NCI-H146 treated with DMSO at 0.1 percent for 48 hours (cell line): ENCODE data around the gene VAV2.
A peak's percentile ranks its signal among the peaks of the same experiment; 100 is the strongest.

Source experiments
- DNase-seq: peaks from one replicate; lab custom pipeline; 2025; ENCODE audit not compliant: unreplicated experiment; lab: John Stamatoyannopoulos, UW

The VAV2 gene, protein sequence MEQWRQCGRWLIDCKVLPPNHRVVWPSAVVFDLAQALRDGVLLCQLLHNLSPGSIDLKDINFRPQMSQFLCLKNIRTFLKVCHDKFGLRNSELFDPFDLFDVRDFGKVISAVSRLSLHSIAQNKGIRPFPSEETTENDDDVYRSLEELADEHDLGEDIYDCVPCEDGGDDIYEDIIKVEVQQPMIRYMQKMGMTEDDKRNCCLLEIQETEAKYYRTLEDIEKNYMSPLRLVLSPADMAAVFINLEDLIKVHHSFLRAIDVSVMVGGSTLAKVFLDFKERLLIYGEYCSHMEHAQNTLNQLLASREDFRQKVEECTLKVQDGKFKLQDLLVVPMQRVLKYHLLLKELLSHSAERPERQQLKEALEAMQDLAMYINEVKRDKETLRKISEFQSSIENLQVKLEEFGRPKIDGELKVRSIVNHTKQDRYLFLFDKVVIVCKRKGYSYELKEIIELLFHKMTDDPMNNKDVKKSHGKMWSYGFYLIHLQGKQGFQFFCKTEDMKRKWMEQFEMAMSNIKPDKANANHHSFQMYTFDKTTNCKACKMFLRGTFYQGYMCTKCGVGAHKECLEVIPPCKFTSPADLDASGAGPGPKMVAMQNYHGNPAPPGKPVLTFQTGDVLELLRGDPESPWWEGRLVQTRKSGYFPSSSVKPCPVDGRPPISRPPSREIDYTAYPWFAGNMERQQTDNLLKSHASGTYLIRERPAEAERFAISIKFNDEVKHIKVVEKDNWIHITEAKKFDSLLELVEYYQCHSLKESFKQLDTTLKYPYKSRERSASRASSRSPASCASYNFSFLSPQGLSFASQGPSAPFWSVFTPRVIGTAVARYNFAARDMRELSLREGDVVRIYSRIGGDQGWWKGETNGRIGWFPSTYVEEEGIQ

DNA sequence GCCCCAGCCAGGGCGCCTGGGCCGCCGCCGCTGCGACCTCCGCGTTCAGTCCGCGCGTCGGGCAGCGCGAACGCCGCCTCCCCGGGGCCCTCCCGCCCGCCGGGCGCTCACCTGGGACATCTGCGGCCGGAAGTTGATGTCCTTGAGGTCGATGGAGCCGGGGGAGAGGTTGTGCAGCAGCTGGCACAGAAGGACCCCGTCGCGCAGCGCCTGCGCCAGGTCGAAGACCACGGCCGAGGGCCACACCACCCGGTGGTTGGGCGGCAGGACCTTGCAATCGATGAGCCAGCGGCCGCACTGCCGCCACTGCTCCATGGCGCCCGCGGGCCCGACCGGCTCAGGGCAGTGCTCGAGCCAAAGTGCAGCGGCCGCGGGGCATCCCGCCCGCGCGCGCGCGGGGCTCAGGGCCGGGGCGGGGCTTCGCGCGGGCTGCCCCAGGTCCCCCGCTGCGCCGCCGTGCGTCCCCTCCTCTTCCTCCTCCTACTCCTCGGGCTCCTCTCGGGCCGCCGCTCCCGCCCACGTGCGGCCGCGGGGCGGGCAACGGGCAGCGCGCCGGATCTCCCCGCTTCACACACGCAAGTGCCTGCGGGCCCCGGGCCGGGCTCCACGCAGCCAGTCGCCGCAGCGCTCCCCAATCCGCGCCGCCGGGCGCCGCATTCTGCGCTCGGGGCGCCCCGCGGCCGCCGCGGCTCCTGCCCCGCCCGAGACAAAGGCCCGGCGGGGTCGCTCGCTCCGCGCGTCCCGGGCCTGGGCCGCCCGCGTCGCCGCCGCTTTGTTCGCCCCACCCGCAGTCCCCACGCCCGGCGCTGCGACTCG is at the start of gene VAV2:
Gene VAV2 (minus strand): TSS at position 361 of the 816 bp plus-strand sequence. CDS start 46 bp downstream, at position 315.
- DNase-seq = peak; percentile 30

DNA sequence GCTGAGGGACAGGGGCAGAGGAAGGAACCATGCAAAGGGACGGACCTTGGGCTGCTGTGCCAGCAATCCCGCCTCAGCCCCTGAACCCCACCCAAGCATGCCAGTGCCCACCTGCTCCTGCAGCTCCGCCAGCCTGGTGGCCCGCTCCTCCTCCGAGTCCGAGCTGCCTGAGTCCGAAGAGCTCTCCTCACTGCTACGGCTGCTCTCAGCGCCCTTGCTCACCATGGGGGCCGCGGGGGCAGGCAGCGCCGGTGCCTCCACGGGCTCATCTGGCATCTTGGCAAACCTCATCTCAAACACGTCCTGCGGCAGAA is 49.5 kb upstream of the VAV2 start:
- DNase-seq = no peak

DNA sequence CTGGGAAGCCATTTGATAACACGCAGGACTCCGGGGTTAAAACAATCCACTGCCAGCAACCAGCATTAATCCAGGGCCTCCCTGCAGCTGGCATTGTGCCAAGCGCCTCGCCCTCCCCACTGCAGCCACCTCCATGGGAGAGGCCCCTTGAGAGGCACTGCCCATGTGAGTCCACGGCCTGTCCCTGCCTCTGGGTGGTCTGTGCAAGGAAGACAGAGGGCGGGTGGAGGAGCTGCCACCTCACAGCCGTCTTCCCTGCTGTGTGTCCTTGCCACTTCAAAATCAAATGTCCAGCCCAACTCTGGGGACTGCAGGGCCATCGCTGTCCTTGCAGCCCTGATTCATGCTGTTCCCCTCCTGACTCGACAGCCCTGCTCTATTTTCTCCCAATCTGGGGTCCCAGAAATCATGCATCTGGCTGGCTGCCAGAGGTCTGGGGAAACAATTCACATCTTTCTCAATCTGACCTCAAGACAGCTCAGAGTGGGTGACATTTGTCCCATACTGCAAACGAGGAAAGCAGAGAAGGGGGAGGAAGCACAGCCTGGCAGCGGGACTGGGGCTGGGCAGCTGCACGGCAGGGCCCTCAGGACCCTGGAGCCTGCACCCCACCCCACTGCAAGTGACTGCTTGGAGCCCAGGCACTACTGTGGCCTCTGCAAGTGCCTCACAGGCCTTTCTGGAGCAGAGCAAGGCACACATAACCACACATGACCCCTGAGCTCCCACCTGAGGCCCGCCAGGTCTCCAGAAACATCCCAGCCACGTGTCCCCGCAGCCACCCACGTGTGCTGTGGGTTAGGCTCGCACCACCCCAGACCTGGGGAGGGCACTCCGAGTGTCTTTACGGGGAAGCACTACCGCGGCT is 48.9 kb upstream of the VAV2 start:
- no peak for DNase-seq

DNA sequence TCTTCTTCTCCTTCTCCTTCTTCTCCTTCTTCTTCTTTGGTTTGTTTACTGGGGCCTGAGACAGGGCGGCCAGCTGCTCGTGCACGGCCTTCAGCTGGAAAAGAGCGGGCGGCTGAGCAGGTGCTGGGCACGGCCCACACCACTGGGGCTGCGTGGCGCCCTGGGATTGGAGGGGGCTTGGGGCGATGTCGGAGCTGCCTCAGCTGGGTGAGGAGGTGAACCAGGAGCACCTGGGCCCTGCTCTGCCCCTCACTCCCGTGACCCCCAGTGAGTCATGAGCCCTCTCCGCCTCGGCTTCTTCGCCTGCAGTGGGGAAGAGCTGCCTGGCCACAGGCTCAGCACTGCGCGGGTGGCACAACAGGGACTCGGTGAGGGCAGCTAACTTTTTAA is 48.0 kb upstream of the VAV2 start:
- DNase-seq = no peak

DNA sequence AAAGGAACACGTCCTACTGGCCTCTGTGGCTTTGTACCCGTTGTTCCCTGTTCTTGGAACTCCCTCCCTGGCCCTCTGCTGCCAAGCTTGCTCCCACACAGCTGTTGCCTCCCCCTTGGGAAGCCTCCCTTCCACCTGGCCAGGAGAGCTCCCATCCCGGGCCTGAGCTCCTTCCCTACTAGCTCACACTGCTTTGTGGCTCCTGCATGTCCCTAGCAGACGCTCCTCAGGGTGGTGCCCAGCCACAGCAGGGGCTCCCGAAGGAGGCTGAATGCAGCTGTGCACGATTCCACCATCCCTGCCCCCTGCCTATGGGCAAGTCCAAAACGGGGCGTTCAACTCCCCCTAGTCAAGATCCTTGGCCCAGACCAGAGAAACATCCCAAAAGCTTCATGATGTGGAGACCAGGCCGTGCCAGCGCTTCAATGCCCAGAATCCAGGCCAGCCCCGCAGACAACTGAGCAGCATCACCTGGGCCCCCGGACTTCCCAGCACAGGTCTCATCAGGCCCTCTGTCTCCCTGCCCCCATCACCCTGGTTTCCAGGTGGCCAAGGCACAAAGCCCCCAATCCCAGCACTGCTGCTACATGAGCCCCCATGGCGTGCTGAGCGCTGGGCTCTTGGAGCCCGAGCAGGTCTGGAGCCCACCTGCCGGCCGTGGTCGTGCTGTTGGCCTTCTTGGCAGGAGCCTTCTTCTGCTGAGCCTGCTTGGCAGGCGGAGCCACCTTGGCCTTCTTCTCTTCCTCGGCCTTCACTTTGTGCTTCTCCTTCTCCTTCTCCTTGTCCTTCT is 47.5 kb upstream of the VAV2 start:
- no peak for DNase-seq

DNA sequence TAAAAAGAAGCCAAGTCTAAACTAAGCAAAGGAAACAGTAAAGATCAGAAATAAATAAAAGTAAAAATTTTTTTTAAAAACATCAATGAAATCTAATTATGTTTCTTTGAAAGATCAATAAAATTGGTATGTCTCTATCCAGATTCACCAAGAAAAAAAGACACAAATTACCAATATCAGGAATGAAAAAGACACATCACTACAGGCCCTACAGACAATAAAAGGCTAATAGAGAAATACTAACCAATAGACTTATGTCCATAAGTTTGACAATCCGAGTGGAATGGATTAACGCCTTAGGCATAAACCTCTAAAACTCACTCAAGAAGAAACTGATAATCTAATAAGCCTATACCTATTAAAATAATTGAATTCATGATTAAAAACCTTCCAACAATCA is 45.5 kb upstream of the VAV2 start:
- DNase-seq = no peak

DNA sequence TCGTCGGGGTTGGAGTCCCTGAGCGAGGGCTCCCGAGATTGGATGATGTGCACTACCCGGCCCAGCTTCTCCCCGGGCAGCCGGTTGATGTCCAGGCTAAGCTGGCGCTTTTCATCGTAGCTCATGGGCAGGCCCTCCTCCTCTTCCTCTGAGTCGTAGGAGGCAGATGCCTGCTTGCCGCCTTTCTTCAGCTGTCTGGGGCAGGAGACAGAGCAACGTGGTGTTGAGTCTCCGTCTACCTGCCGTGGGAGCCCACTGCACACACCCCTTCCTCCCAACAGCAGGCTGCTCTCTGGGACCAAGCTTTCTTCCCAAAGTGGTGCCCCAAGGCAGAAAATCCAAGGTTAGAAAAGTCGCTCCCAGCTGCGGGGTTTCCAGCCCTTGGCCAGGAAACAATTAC is 44.0 kb upstream of the VAV2 start:
- no peak for DNase-seq

DNA sequence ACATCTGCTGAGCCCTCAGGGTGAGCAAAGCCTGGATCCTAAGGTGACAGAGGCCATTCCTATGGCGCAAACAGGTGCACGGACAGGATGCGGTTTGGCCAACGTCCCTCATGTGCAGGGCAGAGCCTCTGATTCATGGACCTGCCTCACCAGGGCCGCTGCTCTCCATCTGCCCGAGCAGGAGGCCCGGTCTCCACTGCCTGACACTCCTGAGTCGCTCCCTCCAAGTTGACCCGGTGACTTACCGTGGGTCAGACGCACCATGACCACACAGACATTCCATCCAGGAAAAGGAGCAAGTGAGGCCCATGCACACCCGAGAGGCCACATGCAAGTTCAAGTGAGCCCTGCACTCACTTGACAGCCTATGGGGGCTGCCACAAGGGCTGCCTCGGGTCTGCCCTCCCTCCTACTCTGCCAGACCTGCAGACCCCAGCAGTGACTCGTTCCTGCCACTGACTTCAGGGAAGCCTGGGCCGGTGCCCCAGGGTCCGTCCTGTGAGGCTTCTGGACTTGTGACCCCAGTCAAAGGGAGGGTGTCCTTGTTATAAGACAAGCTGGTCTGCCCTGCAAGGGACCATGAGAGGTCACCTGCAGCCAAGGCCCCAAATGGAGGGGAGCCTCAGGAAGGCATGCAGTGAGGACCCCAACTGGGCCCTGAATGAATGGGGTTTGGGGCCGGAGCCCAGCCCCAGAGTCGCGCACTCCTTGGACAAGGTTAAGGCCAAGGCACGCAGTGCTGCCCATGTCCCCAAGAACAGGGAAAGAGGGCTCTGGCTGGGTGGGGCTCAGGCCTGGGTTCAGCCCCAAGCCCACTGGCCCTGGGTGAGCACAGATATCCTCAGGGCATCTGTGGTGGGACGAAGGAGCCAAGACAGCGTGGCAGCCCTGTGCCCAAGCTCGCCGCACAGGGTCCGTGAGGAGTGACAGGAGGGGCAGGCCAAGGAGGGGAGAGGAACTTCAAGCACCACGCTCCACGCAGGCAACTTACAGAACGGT is 43.2 kb upstream of the VAV2 start:
- DNase-seq = no peak

DNA sequence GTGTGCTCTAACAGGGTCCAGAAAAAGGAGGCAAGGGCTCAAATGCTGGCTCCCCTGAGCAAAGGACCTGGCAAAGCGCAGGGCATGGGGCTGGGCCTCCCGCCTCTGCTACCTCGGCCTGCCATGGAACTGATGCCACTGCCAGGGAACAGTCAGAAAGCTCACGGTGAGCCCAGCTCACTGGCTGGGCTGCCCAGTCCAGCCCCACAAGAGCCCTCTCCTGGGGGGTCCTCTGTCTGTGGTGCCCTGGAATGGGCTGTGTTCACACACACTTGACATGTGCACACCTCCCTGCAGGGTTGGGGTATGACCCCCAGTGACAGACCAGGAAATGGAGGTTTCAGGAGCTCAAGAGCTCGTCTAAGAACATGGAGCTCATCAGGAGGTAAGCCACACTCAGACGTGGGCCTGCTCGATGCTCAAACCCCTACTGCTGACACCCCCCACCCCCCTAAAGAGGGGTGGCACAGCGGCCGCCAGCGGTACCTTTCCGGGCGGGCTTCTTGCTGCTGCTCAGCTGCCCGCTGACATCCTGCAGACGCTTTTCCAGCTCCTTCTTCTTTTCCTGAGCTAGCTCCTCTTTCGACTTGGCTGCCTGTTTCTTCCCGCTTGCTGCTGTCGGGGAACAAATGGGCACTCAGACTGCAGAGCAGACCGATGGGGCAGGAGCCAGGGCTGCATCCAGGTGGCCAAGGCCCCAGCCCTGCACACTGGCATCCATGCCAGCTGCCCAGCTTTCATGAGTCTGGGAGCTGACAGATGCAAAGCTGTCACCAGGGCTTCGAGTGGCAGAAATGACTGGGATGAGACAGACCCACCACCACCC is 42.3 kb upstream of the VAV2 start:
- DNase-seq = no peak

DNA sequence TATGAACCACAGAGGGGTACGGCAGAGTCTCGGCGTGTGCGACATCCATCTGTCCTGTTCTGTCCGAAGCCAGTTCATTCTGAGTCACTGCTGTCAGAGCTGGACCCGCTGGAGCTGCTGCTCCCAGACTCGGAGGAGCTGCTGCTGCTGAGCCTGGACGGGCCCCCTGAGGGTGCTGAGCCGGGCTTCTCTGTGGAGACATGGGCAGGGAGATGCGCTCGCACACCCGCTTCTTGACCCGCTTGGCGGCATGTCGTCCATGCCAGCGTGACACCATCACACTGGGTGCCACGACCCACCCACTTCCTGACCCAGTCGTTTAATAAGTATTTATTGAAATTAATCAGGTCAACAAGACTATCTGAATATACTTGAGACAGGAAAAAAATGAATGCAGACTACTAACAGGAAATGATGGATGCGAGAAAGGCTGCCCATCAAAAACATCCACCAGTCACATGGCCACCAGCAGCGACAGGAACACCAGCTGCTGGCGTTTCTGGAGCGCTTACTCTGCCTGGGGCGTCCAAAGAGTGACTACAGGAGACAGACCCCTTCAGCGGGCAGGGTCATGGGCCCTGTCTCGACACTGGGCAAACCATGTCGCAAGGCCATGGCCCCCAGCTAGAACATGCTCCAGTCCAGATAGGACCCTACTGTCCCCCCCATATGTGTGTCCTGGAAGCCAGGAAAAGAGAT is 41.5 kb upstream of the VAV2 start:
- no peak for DNase-seq

DNA sequence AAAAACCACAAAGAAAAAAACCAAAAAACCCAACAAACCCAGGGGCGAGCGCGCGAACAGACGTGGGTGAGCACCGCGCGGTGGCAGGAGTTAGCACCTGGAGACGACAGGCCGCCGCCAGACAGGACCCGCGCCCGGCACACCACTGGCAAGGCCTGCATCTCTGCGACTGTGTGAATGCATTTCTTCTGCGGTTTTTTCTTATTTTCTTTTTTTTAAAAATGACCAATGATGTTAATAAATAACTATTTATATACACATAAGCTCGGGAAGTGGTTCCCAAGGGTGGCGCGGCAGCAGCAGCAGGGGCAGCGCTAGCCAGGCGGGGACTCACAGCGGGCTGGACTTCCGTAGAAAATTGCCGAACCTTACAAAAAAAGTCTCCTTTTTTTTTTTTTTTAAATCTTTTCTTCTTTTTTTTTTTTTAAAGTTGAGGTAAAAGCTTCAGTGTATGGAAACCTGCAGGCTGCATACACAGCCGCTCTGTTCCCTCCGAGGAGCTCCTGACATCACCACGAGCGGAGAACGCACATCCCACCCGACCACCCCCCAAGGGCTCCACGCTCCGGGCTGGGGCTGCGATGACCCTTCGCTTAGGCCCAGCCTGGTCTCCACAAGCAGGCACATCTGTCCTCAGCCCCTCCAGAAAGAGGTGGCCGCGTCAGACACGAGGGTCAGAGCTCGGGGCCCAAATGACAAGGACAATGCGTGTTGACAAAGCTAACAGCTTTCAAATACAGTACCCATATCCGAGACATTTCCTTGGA is 40.5 kb upstream of the VAV2 start:
- DNase-seq = no peak

DNA sequence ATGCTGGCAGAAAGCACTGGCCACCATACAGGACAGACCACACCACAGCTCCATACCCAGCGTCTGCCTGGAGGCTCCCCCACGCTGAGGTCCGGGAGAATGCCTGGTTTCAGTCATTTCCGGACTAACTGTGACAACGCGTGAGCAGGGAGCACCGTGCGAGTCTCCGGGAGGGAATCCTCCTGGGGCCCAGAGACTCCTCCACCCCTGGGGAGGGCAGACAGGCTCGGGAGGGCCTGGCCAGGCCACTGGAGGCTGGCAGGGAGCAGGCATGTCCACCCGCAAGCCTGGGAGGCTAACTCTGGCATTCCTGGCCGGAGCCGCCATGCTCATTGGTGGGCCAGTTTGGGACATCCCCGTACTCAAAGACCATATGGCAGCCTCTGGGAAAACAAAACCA is 39.7 kb upstream of the VAV2 start:
- DNase-seq = no peak

DNA sequence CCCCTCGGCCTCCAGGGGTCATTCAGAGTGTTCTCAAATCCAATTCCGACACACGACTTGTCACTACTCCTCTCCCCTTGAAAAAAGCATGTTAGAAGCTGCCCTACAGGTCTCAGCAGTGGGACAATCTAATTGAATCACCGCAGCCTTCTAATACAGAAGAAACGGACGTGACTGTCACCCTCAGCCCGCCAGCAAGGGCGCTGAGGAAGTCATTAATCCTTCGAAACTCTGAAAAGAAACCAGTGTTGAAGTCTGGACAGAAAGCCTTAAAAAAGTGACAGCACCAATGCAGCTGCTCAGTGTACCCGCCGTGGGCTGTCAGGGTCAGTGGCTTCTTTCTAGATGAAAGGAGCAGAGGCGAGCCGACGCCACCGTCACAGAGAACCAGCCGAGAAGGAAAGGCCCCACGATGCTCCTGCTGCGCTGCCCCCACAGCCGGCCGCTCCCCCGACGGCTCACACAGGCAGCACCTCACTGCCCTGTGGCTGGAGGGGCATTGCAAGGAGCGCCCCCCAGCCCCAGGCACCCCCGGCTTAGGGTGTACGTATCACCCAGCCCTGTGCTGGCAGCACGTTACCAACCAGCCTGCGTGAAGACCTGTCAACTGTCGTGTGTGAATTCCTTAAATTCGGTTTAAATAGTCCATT is 38.8 kb upstream of the VAV2 start:
- DNase-seq = no peak

DNA sequence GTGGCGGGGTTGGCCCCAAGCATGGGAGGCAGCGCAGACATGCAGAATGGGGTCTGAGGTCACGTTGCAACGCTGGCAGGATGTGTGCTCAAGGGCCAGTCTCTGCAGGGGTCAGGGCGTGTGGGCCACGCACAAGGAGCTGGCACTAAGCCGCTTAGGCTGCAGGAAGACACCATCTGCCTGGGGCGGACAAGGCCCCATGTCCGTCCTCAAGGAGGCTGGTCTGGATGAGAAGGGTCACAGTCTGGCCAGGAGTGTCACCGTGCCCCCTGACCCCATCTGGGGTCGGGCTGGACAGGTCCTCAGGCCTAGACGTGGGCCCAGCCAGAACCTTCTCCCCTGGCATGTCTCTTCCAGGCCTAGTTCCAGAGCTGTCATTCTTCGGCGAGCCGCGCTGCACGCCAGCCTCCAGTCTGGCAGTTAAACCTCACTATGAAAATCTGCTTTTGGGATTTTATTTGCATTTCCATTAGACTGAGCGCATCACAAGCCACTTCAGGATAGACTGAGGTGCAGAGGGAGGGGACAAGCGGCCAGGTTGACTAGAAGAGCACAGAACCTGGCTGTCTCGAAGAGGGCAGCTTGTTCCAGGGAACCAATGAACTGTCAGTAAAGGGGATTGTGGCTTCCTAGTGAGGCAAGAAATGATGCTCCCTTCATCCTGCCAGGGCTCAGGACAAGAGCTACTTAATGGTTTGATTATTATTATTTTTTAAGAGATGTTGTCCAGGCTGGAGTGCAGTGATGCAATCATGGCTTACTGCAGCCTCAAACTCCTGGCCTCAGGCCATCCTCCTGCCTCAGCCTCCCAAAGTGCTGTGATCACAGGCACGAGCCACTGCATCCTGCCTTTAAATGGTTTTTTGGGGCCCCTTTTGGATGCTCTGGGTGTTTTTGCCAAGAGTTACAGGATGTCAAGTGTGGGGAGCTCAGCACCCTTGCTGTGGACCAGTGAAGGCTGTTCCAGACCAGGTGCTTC is 37.4 kb upstream of the VAV2 start:
- DNase-seq = no peak
